Measurements from ENCODE around the gene VAMP1.

DNA sequence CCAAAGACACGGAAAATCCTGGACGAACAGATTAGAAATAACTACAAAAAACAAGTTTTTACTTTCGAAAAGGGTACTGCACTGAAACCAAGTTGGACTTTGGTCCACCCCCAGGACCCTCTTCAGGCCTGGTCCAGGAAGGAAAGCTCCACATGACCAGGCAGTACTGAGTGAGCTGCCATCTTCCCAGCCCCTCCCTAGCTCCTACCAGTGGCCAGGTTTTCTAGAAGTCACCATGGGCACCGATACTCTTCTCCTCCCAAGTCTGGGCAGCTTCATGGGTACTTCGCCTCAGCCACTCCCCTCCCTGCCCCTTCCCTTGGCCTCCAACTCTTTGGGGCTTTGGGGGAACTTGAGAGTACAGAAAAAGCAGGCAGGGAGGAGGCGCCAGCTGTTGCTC, 6.6 kb downstream of the VAMP1 start:
- TF ChIP-seq, protein P1, sequence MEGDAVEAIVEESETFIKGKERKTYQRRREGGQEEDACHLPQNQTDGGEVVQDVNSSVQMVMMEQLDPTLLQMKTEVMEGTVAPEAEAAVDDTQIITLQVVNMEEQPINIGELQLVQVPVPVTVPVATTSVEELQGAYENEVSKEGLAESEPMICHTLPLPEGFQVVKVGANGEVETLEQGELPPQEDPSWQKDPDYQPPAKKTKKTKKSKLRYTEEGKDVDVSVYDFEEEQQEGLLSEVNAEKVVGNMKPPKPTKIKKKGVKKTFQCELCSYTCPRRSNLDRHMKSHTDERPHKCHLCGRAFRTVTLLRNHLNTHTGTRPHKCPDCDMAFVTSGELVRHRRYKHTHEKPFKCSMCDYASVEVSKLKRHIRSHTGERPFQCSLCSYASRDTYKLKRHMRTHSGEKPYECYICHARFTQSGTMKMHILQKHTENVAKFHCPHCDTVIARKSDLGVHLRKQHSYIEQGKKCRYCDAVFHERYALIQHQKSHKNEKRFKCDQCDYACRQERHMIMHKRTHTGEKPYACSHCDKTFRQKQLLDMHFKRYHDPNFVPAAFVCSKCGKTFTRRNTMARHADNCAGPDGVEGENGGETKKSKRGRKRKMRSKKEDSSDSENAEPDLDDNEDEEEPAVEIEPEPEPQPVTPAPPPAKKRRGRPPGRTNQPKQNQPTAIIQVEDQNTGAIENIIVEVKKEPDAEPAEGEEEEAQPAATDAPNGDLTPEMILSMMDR (IDR thresholded peaks at IDR 0.05; ENCODE audit: low read length), result no peak
- TF ChIP-seq EZH2 (IDR thresholded peaks at IDR 0.05; ENCODE audit: borderline replicate concordance, low read length), result no peak
